Mesenchymal stem cell (in vitro differentiated cells and primary cell): ENCODE data around the gene SFMBT2.

Experiments used
- DNase-seq: peaks from one replicate; pipeline ENCODE4 v3.0.0-alpha.2; 2013
- H2AFZ ChIP-seq: one replicate; pipeline ENCODE4 v1.6.1; 2013; ENCODE audit warnings: low read depth, mild to moderate bottlenecking, control low read depth, inconsistent platforms, low read length, moderate library complexity
- H2AK5ac ChIP-seq: 2 replicates; pipeline ENCODE4 v1.6.1; 2013; ENCODE audit warnings: low read length, moderate library complexity, mild to moderate bottlenecking, inconsistent platforms; ENCODE audit not compliant: severe bottlenecking
- H2BK120ac ChIP-seq: one replicate; pipeline ENCODE4 v1.6.1; 2013; ENCODE audit warnings: low read depth, mild to moderate bottlenecking, inconsistent platforms, low read length, moderate library complexity
- H2BK12ac ChIP-seq, 2 experiments: one replicate each; pipeline ENCODE4 v1.6.1; 2013; ENCODE audit warnings: inconsistent platforms in 2 of 2, low read length in 2 of 2, mild to moderate bottlenecking in 2 of 2, moderate library complexity in 2 of 2, control low read depth in 1 of 2
- H2BK15ac ChIP-seq: one replicate; pipeline ENCODE4 v1.6.1; 2013; ENCODE audit warnings: mild to moderate bottlenecking, low read depth, inconsistent platforms; ENCODE audit not compliant: poor library complexity, severe bottlenecking
- H2BK5ac ChIP-seq: 2 replicates; pipeline ENCODE4 v1.6.1; 2013; ENCODE audit warnings: low read depth, mild to moderate bottlenecking, low read length, control low read depth, inconsistent platforms; ENCODE audit not compliant: poor library complexity, severe bottlenecking
- H3K14ac ChIP-seq, 2 experiments: one replicate each; pipeline ENCODE4 v1.6.1; 2013; ENCODE audit warnings: inconsistent platforms in 2 of 2, low read length in 2 of 2, control low read depth in 1 of 2, mild to moderate bottlenecking in 1 of 2, moderate library complexity in 1 of 2
- H3K18ac ChIP-seq, 2 experiments: one replicate each; pipeline ENCODE4 v1.6.1; 2013; ENCODE audit warnings: inconsistent platforms in 2 of 2, low read length in 2 of 2, control low read depth in 1 of 2, low read depth in 1 of 2, mild to moderate bottlenecking in 1 of 2
- H3K23ac ChIP-seq, 2 experiments: one replicate each; pipeline ENCODE4 v1.6.1; 2013; ENCODE audit warnings: inconsistent platforms in 2 of 2, low read length in 2 of 2, mild to moderate bottlenecking in 2 of 2, moderate library complexity in 2 of 2, control low read depth in 1 of 2
- H3K27ac ChIP-seq: 2 replicates; pipeline ENCODE4 v1.5.1; 2013; ENCODE audit warnings: mild to moderate bottlenecking, moderate library complexity, low read length, control low read depth, inconsistent platforms; ENCODE audit not compliant: poor library complexity, severe bottlenecking
- H3K27me3 ChIP-seq, 2 experiments: 2 replicates each; pipeline versions ENCODE4 v1.6.1 to v1.7.0; 2013; ENCODE audit warnings: low read length in 2 of 2, mild to moderate bottlenecking in 2 of 2, moderate library complexity in 2 of 2, control low read depth in 1 of 2, inconsistent platforms in 1 of 2; ENCODE audit not compliant: control insufficient read depth in 1 of 2, insufficient read depth in 1 of 2
- H3K36me3 ChIP-seq, 2 experiments: 2 replicates each; pipeline versions ENCODE4 v1.6.1 to v1.7.0; 2013; ENCODE audit warnings: low read length in 2 of 2, control low read depth in 1 of 2, inconsistent platforms in 1 of 2, low read depth in 1 of 2, mild to moderate bottlenecking in 1 of 2; ENCODE audit not compliant: insufficient read depth in 2 of 2, control insufficient read depth in 1 of 2
- H3K4ac ChIP-seq, 2 experiments: one replicate each; pipeline ENCODE4 v1.6.1; 2013; ENCODE audit warnings: inconsistent platforms in 2 of 2, low read length in 2 of 2, mild to moderate bottlenecking in 2 of 2, moderate library complexity in 2 of 2, control low read depth in 1 of 2, low read depth in 1 of 2
- H3K4me1 ChIP-seq: 2 replicates; pipeline ENCODE4 v1.6.1; 2013; ENCODE audit warnings: low read depth, low read length, control low read depth; ENCODE audit not compliant: control insufficient read depth, insufficient read depth
- H3K4me2 ChIP-seq: 2 replicates; pipeline ENCODE4 v1.6.1; 2013; ENCODE audit warnings: low read length, mild to moderate bottlenecking, inconsistent platforms; ENCODE audit not compliant: poor library complexity, severe bottlenecking
- H3K4me3 ChIP-seq, 2 experiments: 2 replicates each; pipeline versions ENCODE4 v1.5.1 to v1.7.0; 2013; ENCODE audit warnings: low read length in 2 of 2, mild to moderate bottlenecking in 2 of 2, control low read depth in 1 of 2, low read depth in 1 of 2; ENCODE audit not compliant: insufficient read depth in 1 of 2
- H3K79me1 ChIP-seq: replicated peaks from 2 replicates; pipeline ENCODE4 v1.6.1; 2013; ENCODE audit warnings: mild to moderate bottlenecking, control low read depth, low read length, inconsistent platforms; ENCODE audit not compliant: poor library complexity, severe bottlenecking
- H3K9ac ChIP-seq: 2 replicates; pipeline ENCODE4 v1.7.0; 2013; ENCODE audit warnings: mild to moderate bottlenecking, low read length, moderate library complexity
- H3K9me3 ChIP-seq: 2 replicates; pipeline ENCODE4 v1.7.0; 2013; ENCODE audit warnings: mild to moderate bottlenecking, low read length; ENCODE audit not compliant: control insufficient read depth
- H4K8ac ChIP-seq: one replicate; pipeline ENCODE4 v1.6.1; 2013; ENCODE audit warnings: inconsistent platforms, mild to moderate bottlenecking, low read length, moderate library complexity
- H4K91ac ChIP-seq: one replicate; pipeline ENCODE4 v1.6.1; 2013; ENCODE audit warnings: mild to moderate bottlenecking, low read length, inconsistent platforms
- WGBS: methylation state at CpG from one replicate; pipeline ENCODE4 v1.1.7; 2013; ENCODE audit warnings: mixed read lengths; 5-methylcytosine and 5-hydroxymethylcytosine counted together

SFMBT2 gene

GRCh38 chr10:7428673-7429350 lies 18.0 kb upstream of the SFMBT2 start:
- Histone ChIP-seq H3K4me1 (no peaks in the 10 kb centered on the region), H3K4ac (no peak overlapping the region), H2BK5ac (no peak overlapping the region), H3K4me2 (no peak overlapping the region), H2AK5ac (no peak overlapping the region), H3K23ac (no peak overlapping the region), H3K9ac (no peak overlapping the region), H2BK15ac (no peak overlapping the region), H3K36me3 (no peaks in the 10 kb centered on the region), H3K18ac (no peak overlapping the region), H3K27ac (no peak overlapping the region), H2BK120ac (no peak overlapping the region), H3K14ac (no peak overlapping the region), H3K79me1 (no peaks in the 10 kb centered on the region), H4K91ac (no peak overlapping the region), H4K8ac (no peak overlapping the region), H3K27me3 (peaks cover 0 to 29% of the 10 kb centered on the region in 2 experiments), H2AFZ (no peak overlapping the region), H2BK12ac (no peak overlapping the region), H3K4me3 (no peak overlapping the region), H3K9me3 (no peaks in the 10 kb centered on the region)
- 91% methylated on average over 4 of the region's 5 CpGs for WGBS
- no peak for DNase-seq

GRCh38 chr10:7426349-7426748 lies 15.5 kb upstream of the SFMBT2 start:
- no peak overlapping the region for H4K8ac ChIP-seq
- H2AFZ ChIP-seq = no peak overlapping the region
- H3K14ac ChIP-seq = no peak overlapping the region
- no peak overlapping the region for H3K9ac ChIP-seq
- H2BK15ac ChIP-seq = no peak overlapping the region
- H3K27me3 ChIP-seq = peaks cover 0 to 19% of the 10 kb centered on the region in 2 experiments
- no peak overlapping the region for H2BK5ac ChIP-seq
- no peak overlapping the region for H2BK12ac ChIP-seq
- no peaks in the 10 kb centered on the region for H3K4me1 ChIP-seq
- no peak overlapping the region for H3K18ac ChIP-seq
- H2AK5ac ChIP-seq = no peak overlapping the region
- no peak overlapping the region for H3K4me2 ChIP-seq
- H3K4me3 ChIP-seq = no peak overlapping the region
- no peaks in the 10 kb centered on the region for H3K79me1 ChIP-seq
- H3K4ac ChIP-seq = no peak overlapping the region
- DNase-seq = no peak
- no peak overlapping the region for H3K27ac ChIP-seq
- no peaks in the 10 kb centered on the region for H3K36me3 ChIP-seq
- no peak overlapping the region for H2BK120ac ChIP-seq
- no peak overlapping the region for H4K91ac ChIP-seq
- 96% methylated on average over 3 of the region's 4 CpGs for WGBS
- no peaks in the 10 kb centered on the region for H3K9me3 ChIP-seq
- H3K23ac ChIP-seq = no peak overlapping the region

- Histone ChIP-seq H3K23ac (no peak overlapping the region), H4K8ac (no peak overlapping the region), H3K27ac (no peak overlapping the region), H3K4me3 (no peak overlapping the region), H2AFZ (no peak overlapping the region), H3K9ac (no peak overlapping the region), H2BK5ac (no peak overlapping the region), H4K91ac (no peak overlapping the region), H2AK5ac (no peak overlapping the region), H3K27me3 (peaks cover 0 to 19% of the 10 kb centered on the region in 2 experiments), H3K4me2 (no peak overlapping the region), H3K79me1 (no peaks in the 10 kb centered on the region), H3K18ac (no peak overlapping the region), H3K4me1 (no peaks in the 10 kb centered on the region), H3K4ac (no peak overlapping the region), H3K14ac (no peak overlapping the region), H3K36me3 (no peaks in the 10 kb centered on the region), H2BK12ac (no peak overlapping the region), H2BK120ac (no peak overlapping the region), H2BK15ac (no peak overlapping the region), H3K9me3 (no peaks in the 10 kb centered on the region)
- WGBS = 94% methylated on average over 5 of the region's 5 CpGs
- no peak for DNase-seq
Observed at GRCh38 chr10:7425691-7426090, 14.9 kb upstream of the SFMBT2 start.

- whole genome bisulfite sequencing = 58% methylated on average over 3 of the region's 3 CpGs
Observed at GRCh38 chr10:7424919-7425318, 14.1 kb upstream of the SFMBT2 start.

More at GRCh38 chr10:7424919-7425318, 14.1 kb upstream of the SFMBT2 start:
- no peak overlapping the region for H3K9ac ChIP-seq
- no peaks in the 10 kb centered on the region for H3K79me1 ChIP-seq
- no peak overlapping the region for H2AK5ac ChIP-seq
- H3K9me3 ChIP-seq = no peaks in the 10 kb centered on the region
- H4K91ac ChIP-seq = no peak overlapping the region
- H2BK15ac ChIP-seq = no peak overlapping the region
- H4K8ac ChIP-seq = no peak overlapping the region
- H3K27ac ChIP-seq = no peak overlapping the region
- H3K4me2 ChIP-seq = no peak overlapping the region
- H2BK5ac ChIP-seq = no peak overlapping the region
- no peaks in the 10 kb centered on the region for H3K36me3 ChIP-seq
- no peak overlapping the region for H3K14ac ChIP-seq
- DNase-seq = no peak
- H3K27me3 ChIP-seq = peaks cover 0 to 23% of the 10 kb centered on the region in 2 experiments
- H2BK12ac ChIP-seq = no peak overlapping the region
- H3K23ac ChIP-seq = no peak overlapping the region
- no peak overlapping the region for H3K4me3 ChIP-seq
- H3K4ac ChIP-seq = no peak overlapping the region
- H2AFZ ChIP-seq = no peak overlapping the region
- H3K4me1 ChIP-seq = no peaks in the 10 kb centered on the region
- H3K18ac ChIP-seq = no peak overlapping the region
- H2BK120ac ChIP-seq = no peak overlapping the region
